Measurements from ENCODE around the gene SLC39A5. TPM values are rescaled to one million over a fixed set of nuclear protein-coding genes. Genes with fewer than 3 reads are reported as not detected.

The SLC39A5 gene
- total and polyA plus RNA-seq, 2 of the 13 experiments (the other 11 are each of a cell fraction or from before 2014, with no cell fraction given), result 59.7 to 101 TPM

DNA sequence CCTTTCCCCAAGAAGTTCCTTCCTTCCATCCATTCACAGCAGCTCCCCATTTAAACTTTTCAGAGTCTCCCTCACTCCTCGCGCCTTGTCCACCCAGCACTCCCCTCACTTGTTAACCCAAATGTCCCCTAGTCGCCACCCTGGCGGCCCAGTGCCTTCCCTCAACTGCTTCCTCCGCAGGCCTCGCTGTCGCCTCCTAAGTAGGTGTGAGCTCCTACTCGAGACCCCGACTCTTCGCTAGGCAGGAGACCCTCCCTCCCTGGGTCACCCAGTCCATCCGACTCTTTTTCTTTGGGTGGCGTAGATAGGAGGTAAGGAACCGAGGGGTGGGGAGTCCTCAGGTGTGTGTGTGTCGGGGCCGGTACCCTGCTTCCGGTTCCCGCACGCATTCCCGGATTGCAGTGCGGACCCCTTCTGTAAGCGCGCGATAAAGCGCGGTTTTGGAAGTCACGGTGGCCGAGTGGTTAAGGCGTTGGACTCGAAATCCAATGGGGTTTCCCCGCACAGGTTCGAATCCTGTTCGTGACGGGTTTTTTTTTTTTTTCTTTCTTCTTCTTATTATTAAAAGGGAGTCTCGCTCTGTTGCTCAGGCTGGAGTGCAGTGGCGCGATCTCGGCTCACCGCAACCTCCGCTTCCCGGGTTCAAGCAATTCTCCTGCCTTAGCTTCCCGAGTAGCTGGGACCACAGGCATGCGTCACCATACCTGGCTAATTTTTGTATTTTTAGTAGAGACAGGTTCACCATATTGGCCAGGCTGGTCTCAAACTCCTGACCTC, 39.7 kb upstream of the SLC39A5 start (continued):
- TF ChIP-seq ZBTB2 (CRISPR knock-in tag; IDR thresholded peaks at IDR 0.05; ENCODE audit: low read depth) (no peak; the same call in 1 of the 2 replicates), TCF7L2 (IDR thresholded peaks at IDR 0.05; ENCODE audit: low read depth, low read length) (no peak), ZNF260 (CRISPR knock-in tag; IDR thresholded peaks at IDR 0.05; ENCODE audit: borderline replicate concordance, low read depth) (no peak), ZNF605 (CRISPR knock-in tag; IDR thresholded peaks at IDR 0.05) (no peak), SRSF4 (IDR thresholded peaks at IDR 0.05; ENCODE audit: low read depth, low read length, poor library complexity, severe bottlenecking) (no peak), RERE (CRISPR knock-in tag; IDR thresholded peaks at IDR 0.05; ENCODE audit: low read depth) (no peak), PHF8 (CRISPR knock-in tag; IDR thresholded peaks at IDR 0.05) (peak; percentile 80), MLLT10 (CRISPR knock-in tag; IDR thresholded peaks at IDR 0.05) (no peak), ZNF253 (CRISPR knock-in tag; IDR thresholded peaks at IDR 0.05; ENCODE audit: borderline replicate concordance) (0 out of 2 replicates have a peak, but pooled peaks have one; percentile 22), ZNF672 (CRISPR knock-in tag; IDR thresholded peaks at IDR 0.05) (no peak), ATF5 (CRISPR knock-in tag; IDR thresholded peaks at IDR 0.05; ENCODE audit: low read depth) (0 out of 2 replicates have a peak, but pooled peaks have one; percentile 42), TEF (CRISPR knock-in tag; IDR thresholded peaks at IDR 0.05) (no peak), ZNF136 (CRISPR knock-in tag; IDR thresholded peaks at IDR 0.05; ENCODE audit: low read depth) (no peak), RARA (CRISPR knock-in tag; IDR thresholded peaks at IDR 0.05) (no peak)
- TF ChIP-seq, protein P1, sequence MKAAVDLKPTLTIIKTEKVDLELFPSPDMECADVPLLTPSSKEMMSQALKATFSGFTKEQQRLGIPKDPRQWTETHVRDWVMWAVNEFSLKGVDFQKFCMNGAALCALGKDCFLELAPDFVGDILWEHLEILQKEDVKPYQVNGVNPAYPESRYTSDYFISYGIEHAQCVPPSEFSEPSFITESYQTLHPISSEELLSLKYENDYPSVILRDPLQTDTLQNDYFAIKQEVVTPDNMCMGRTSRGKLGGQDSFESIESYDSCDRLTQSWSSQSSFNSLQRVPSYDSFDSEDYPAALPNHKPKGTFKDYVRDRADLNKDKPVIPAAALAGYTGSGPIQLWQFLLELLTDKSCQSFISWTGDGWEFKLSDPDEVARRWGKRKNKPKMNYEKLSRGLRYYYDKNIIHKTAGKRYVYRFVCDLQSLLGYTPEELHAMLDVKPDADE (CRISPR knock-in tag; IDR thresholded peaks at IDR 0.05), result no peak
- TF ChIP-seq, protein P2, sequence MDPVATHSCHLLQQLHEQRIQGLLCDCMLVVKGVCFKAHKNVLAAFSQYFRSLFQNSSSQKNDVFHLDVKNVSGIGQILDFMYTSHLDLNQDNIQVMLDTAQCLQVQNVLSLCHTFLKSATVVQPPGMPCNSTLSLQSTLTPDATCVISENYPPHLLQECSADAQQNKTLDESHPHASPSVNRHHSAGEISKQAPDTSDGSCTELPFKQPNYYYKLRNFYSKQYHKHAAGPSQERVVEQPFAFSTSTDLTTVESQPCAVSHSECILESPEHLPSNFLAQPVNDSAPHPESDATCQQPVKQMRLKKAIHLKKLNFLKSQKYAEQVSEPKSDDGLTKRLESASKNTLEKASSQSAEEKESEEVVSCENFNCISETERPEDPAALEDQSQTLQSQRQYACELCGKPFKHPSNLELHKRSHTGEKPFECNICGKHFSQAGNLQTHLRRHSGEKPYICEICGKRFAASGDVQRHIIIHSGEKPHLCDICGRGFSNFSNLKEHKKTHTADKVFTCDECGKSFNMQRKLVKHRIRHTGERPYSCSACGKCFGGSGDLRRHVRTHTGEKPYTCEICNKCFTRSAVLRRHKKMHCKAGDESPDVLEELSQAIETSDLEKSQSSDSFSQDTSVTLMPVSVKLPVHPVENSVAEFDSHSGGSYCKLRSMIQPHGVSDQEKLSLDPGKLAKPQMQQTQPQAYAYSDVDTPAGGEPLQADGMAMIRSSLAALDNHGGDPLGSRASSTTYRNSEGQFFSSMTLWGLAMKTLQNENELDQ (CRISPR knock-in tag; IDR thresholded peaks at IDR 0.05; ENCODE audit: borderline replicate concordance), result no peak

Data from HepG2 (cell line).